IPS-18a (cell line): Measurements from ENCODE around the gene MAP3K7.

ENCODE experiments used
- H3K27ac ChIP-seq: one replicate; pipeline ENCODE4 v1.5.1; 2013; ENCODE audit warnings: low read length
- H3K27me3 ChIP-seq: one replicate; pipeline ENCODE4 v1.6.1; 2013; ENCODE audit warnings: mild to moderate bottlenecking, low read length; ENCODE audit not compliant: control insufficient read depth, insufficient read depth
- H3K36me3 ChIP-seq: one replicate; pipeline ENCODE4 v1.6.1; 2013; ENCODE audit warnings: low read depth, low read length; ENCODE audit not compliant: control insufficient read depth
- H3K4me1 ChIP-seq: one replicate; pipeline ENCODE4 v1.6.1; 2013; ENCODE audit warnings: low read depth, low read length; ENCODE audit not compliant: control insufficient read depth
- H3K4me3 ChIP-seq: one replicate; pipeline ENCODE4 v1.5.1; 2013; ENCODE audit warnings: low read length
- H3K9ac ChIP-seq: one replicate; pipeline ENCODE4 v1.6.1; 2013; ENCODE audit warnings: mild to moderate bottlenecking, low read length, moderate library complexity
- H3K9me3 ChIP-seq: one replicate; pipeline ENCODE4 v1.6.1; 2013; ENCODE audit warnings: low read depth, low read length; ENCODE audit not compliant: control insufficient read depth

MAP3K7 gene

DNA sequence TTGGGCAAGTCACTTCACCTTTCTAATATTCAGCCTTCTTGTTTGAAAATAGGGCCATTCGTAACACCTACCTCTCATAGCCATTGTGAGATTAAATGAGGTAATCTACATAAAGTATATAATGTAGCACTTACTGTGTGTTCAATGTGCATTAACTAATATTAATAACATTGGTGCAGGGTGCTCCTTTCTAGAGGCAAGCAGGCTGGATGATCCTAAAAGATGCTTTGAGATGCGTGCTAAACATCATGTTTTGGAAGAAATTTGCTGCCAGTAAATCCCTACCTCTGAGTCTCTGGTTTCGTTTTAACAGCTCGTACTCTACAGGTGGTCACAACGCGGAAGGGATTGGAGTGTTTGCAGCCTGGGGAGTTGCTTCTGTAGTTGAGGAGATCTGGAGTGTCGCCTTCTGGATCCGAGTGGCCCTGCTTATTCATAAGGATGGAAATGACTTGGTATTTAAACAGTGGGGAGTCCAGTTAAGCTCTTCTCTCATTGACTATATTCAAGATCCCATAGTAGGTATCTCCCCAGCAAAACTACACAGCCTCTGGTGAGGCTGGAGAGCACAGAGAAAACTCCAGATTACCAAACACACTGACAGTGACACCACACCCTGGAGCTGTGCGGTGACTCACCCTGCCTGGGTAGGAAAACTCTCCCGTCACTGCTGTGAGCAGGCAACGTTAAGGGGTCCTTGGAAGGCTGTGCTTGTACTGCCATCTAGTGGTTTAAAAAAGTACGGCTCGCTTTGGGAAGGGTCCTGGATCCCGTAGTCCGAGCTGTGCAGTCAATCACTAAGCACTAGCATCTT, 107.9 kb downstream of the MAP3K7 start:
- Histone ChIP-seq H3K36me3 (no peaks in the 10 kb centered on the region), H3K9ac (no peak overlapping the region), H3K27me3 (no peaks in the 10 kb centered on the region), H3K27ac (no peak overlapping the region), H3K9me3 (no peaks in the 10 kb centered on the region), H3K4me3 (no peak overlapping the region), H3K4me1 (peaks cover 13% of the 10 kb centered on the region)

DNA sequence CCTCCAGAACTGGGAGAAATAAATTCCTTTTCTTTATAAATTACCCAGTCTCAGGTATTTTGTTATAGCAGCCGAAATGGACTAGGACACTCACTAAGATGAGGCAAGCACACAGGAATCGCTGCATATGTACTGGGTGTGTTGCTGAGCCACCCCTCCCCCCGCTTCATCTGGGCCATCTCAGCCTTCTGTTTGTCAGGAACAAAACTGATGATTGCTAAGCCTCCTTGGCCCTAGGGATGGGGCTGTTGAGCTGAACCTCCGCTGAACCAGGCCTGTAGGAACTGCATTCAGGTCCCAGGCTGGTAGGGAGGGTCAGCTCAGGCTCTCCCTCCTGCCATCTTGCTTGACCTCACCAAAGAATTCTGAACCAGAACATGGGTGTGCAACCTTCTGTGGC, 108.6 kb downstream of the MAP3K7 start:
- Histone ChIP-seq H3K9ac (no peak overlapping the region), H3K36me3 (no peaks in the 10 kb centered on the region), H3K27ac (no peak overlapping the region), H3K4me3 (no peak overlapping the region), H3K27me3 (no peaks in the 10 kb centered on the region), H3K9me3 (no peaks in the 10 kb centered on the region), H3K4me1 (peaks cover 11% of the 10 kb centered on the region)

DNA sequence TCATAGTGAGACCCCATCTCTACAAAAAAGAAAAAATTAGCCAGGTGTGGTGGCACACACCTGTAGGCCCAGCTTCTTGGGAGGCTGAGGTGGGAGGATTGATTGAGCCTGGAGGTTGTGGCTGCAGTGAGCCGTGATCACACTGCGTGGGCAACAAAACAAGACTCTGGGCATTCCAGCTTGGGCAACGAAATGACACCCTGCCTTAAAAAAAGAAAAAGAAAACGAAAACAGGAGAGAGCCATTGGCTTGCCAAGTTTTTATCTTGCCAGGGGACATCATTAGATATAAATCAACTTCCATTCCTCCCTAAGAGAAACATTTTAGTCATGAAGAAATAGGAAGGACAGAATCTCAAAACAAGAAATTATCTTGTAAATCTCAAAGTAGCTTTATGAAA, 109.5 kb downstream of the MAP3K7 start:
- H3K36me3 ChIP-seq: no peaks in the 10 kb centered on the region
- no peak overlapping the region for H3K4me3 ChIP-seq
- H3K4me1 ChIP-seq: peaks cover 11% of the 10 kb centered on the region
- H3K9me3 ChIP-seq: no peaks in the 10 kb centered on the region
- no peak overlapping the region for H3K9ac ChIP-seq
- no peaks in the 10 kb centered on the region for H3K27me3 ChIP-seq
- no peak overlapping the region for H3K27ac ChIP-seq

DNA sequence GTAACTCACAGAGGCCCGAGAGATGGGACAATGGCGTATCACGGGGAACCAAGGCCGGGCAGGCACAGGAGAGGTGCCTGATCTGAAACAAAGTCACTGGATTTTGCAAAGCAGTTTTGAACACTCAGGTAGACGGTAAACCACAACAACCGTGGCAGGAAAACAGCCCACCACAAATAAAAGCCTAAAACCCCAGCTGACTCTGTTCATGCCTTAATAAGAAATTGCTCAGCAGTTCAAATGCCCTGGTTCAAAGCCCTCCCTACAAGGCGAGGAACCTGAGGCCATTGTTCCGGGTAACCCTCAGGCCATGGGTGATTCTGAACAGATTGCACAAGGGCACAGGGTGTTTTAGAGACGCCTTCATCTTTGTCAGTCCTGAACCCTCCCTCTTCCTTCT, 114.2 kb downstream of the MAP3K7 start:
- no peak overlapping the region for H3K9ac ChIP-seq
- no peaks in the 10 kb centered on the region for H3K4me1 ChIP-seq
- no peak overlapping the region for H3K4me3 ChIP-seq
- no peaks in the 10 kb centered on the region for H3K36me3 ChIP-seq
- no peaks in the 10 kb centered on the region for H3K9me3 ChIP-seq
- H3K27me3 ChIP-seq: no peaks in the 10 kb centered on the region
- no peak overlapping the region for H3K27ac ChIP-seq

DNA sequence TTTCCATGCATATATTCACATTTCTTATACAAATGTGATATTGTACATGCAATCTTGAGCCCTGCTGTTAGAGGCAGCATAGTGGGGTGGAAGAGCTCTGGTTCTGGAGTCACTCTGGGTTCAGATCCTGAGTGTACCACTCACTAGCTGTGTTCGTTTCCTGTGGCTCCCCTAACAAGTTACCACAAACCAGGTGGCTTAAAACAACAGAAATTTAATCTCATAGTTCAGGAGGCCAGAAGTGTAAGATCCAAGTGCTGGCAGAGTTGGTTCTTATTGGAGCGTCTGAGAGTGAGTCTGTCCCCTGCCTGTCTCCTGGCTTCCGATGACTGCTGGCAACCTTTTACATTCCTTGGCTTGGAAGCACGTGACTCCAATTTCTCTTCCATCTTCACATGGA, 115.6 kb downstream of the MAP3K7 start:
- Histone ChIP-seq H3K36me3 (no peaks in the 10 kb centered on the region), H3K4me3 (no peak overlapping the region), H3K27me3 (no peaks in the 10 kb centered on the region), H3K9ac (no peak overlapping the region), H3K9me3 (no peaks in the 10 kb centered on the region), H3K4me1 (peaks cover 5% of the 10 kb centered on the region), H3K27ac (no peak overlapping the region)

DNA sequence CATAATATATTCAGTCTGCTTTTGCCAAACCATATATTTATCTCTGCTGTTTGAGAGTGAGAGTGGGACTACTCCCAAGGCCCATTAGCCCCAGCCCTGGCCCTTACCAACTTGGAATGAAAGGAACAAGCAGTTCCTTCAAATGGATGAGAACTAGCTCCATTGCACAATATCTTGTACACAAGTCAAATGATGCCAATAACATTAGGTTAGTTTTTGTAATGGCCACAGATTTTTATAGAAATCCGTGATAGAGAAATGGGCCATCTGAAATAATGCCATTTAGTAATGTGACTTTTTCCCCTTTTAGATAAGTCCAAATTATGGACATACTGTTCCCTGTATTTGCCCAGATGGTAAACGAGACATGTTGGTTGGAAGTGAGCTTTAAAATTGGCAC, 117.0 kb downstream of the MAP3K7 start:
- H3K4me3 ChIP-seq: no peak overlapping the region
- no peak overlapping the region for H3K9ac ChIP-seq
- peaks cover 5% of the 10 kb centered on the region for H3K4me1 ChIP-seq
- no peaks in the 10 kb centered on the region for H3K9me3 ChIP-seq
- no peaks in the 10 kb centered on the region for H3K36me3 ChIP-seq
- H3K27ac ChIP-seq: no peak overlapping the region
- no peaks in the 10 kb centered on the region for H3K27me3 ChIP-seq

DNA sequence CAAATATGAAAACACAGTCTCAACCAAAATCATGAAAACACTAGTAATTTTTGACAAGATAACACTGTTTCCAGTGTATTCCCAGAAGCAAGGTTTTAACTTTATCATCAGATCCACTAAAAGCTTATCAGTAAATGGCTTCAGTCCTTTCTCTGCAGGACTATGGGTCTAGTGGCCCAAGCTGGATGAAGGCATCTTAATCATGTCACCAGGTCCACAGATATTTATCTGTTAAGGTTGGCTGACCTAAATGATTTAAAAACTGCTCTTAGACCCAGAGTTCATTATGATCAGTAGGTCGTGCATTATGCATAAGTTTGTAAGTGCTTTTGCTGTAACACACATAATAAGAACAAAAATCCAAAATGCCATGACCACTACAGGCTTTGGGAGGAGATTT, 118.0 kb downstream of the MAP3K7 start:
- H3K4me3 ChIP-seq: no peak overlapping the region
- no peak overlapping the region for H3K9ac ChIP-seq
- peaks cover 5% of the 10 kb centered on the region for H3K4me1 ChIP-seq
- no peaks in the 10 kb centered on the region for H3K36me3 ChIP-seq
- no peak overlapping the region for H3K27ac ChIP-seq
- H3K9me3 ChIP-seq: no peaks in the 10 kb centered on the region
- no peaks in the 10 kb centered on the region for H3K27me3 ChIP-seq

DNA sequence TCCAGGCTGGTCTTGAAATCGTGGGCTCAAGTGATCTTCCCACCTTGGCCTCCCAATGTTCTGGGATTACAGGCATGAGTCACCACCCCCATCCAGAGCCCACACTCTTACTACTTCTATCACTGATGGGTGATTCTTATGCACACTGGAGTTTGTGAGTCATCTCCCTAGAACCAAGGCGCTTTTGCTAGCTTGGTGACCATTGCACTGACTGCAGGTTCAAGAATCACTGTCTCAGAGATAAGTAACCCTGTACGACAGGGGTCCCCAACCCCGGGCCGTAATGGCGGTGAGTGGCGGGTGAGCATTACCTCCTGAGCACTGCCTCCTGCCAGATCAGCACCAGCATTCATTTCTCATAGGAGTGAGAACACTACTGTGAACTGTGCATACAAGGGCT, 118.8 kb downstream of the MAP3K7 start:
- Histone ChIP-seq H3K27ac (no peak overlapping the region), H3K27me3 (no peaks in the 10 kb centered on the region), H3K4me1 (peaks cover 5% of the 10 kb centered on the region), H3K9ac (no peak overlapping the region), H3K36me3 (no peaks in the 10 kb centered on the region), H3K9me3 (no peaks in the 10 kb centered on the region), H3K4me3 (no peak overlapping the region)

DNA sequence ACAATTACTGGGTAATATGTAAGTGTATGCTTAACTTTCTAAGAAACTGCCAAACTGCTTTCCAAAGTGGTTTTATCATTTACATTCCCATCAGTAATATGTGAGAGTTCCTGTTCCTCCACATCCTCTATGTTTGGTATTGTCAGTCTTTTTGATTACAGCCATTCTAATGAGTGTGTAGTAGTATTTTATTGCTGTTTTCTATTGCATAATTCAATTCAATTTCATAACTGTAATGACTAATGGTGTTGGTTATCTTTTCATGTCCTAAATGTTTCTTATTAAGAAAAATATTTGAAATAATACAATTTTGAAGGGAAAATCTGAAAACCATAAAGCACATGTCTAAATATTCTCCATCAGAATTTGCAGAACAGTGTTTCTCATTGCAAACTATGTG, 119.3 kb downstream of the MAP3K7 start:
- H3K9ac ChIP-seq: no peak overlapping the region
- H3K27me3 ChIP-seq: no peaks in the 10 kb centered on the region
- H3K36me3 ChIP-seq: no peaks in the 10 kb centered on the region
- no peak overlapping the region for H3K4me3 ChIP-seq
- H3K9me3 ChIP-seq: no peaks in the 10 kb centered on the region
- no peak overlapping the region for H3K27ac ChIP-seq
- H3K4me1 ChIP-seq: peaks cover 5% of the 10 kb centered on the region

DNA sequence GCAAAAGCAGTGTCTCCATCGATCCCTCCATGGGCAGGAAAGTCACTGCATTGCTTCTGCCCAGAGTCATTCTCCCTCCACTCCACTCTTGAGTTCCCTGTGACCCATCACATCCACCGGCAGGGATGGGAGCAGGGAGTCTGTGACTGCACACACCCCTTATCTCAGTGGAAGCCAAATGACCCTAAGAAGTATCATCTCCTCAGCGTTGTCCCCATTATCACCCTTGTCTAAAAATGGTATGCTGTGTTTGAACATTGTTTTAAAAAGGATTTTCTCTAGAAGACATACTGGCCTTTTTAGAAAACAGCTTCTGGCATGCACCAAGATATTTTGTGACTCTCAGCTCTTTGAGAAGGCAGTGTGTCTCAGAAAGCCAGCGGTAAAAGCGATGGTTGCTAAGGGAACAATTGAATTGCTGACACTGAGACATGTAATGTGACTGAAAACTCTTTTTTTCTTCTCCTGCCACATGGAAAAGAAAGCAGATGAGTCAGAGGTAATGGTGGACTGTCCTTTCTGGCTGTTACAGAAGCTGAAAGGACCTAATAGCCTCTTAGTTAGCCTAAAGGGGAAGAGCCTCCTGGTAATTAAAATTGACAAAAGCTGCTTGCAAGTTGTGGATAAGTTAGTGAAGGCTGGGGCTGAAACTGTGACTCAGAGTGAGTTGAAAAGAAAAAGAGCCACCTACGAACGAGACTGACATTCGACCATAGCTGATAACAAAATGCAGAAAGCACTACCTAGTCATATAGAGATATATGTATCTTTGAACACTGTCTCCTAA, 120.5 kb downstream of the MAP3K7 start:
- Histone ChIP-seq H3K36me3 (no peaks in the 10 kb centered on the region), H3K9me3 (no peaks in the 10 kb centered on the region), H3K4me3 (no peak overlapping the region), H3K27me3 (no peaks in the 10 kb centered on the region), H3K4me1 (peaks cover 5% of the 10 kb centered on the region), H3K27ac (no peak overlapping the region), H3K9ac (no peak overlapping the region)

DNA sequence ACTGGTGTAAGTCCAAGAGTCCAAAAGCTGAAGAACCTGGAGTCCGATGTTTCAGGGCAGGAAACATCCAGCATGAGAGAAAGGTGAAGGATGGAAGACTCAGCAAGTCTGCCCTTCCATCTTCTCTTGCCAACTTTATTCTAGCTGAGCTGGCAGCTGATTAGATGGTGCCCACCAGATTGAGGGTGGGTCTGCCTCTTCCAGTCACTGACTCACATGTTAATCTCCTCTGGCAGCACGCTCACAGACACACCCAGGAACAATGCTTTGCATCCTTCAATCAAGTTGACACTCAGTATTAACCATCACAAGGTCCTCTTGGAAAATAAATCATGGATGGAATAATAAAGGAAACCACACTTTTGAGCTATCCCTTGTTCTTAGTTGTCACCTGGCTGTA, 121.2 kb downstream of the MAP3K7 start:
- H3K9me3 ChIP-seq: no peaks in the 10 kb centered on the region
- H3K4me3 ChIP-seq: no peak overlapping the region
- no peaks in the 10 kb centered on the region for H3K36me3 ChIP-seq
- H3K4me1 ChIP-seq: peaks cover 5% of the 10 kb centered on the region
- no peak overlapping the region for H3K27ac ChIP-seq
- no peaks in the 10 kb centered on the region for H3K27me3 ChIP-seq
- H3K9ac ChIP-seq: no peak overlapping the region

DNA sequence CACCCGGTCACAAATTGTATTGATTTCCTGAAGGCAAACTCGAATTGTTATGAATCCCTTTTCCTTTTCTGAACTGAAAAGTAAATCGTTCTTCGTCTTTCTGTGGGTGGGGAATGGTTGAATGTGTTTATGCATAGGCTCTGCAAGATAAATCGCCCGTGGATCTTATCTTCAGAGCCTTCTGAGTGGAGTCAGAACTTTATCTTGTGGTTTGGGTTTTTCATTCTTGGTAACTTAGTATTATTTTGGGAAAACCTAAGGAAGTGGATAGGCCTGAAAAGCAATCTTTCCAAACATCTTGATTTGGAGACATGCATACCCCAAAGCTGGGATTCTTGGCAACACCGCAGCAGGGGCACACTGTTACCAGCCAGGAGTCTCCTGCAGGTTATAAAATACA, 122.4 kb downstream of the MAP3K7 start:
- Histone ChIP-seq H3K27me3 (no peaks in the 10 kb centered on the region), H3K4me1 (peaks cover 5% of the 10 kb centered on the region), H3K4me3 (no peak overlapping the region), H3K27ac (no peak overlapping the region), H3K9me3 (no peaks in the 10 kb centered on the region), H3K36me3 (no peaks in the 10 kb centered on the region), H3K9ac (no peak overlapping the region)
